GM19395 (cell line): ENCODE measurements around the gene FOXC1.

Source experiments
- ATAC-seq: cut with Tn5 transposase; IDR thresholded peaks from one replicate; pipeline ENCODE4 v1.9.1; 2021; ENCODE audit warnings: mild to moderate bottlenecking, moderate library complexity; ENCODE audit not compliant: unreplicated experiment

Gene FOXC1

DNA sequence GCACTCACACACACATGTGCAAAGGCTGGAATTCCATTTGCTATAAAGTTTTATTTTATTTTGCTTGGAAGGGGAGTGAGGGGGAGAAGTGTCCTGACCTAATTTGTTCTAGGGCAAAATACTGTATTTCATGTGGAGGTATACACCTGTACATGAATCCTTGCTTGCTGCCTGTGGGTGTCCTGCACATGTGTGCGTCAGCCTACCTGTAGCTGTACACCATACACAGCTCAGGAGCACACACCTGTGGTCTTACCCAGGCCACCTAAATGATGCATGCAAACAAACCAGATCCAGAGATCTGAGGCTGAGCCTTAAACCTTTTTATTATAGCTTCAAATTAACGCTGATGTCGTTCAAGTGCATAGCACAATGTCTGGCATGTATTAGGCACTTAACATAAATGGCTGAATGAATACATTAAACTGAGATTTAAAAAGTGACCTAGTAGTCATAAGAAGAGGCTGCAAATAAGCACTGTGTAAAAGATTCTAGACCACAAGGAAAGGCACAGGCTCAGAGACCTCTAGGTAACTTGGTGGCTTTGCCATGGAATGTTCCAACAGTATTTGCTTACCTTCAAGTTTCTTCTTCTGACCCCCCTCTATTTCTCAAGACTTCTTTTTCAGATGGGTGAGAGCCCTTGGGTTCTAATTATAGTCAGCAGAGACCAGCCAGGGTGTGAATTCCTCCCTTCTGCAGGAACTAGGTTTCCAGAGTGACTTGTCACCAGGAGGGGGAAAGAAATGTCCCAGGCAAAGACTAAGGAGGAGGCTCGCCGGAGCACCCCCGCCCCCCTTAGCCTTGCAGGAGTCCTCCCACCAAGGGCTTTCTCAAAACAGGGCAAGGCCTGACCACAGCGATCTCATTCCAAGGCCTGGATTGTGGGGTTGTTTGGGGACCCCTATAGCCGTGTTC lies 13.4 kb downstream of the FOXC1 start:
- no peak for ATAC-seq

DNA sequence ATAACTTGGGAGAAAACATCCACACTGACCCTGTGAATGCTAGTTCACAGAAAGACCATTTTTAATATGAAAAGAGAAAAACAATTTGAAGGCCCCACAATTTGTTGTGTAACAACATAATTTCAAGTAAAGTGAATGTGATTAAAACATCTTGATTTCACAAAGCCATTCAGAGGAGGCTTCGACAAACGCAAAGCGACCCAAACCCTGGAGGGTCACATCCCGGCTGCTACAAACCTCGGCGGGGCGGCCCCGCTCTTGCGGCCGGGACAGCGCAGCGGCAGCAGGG lies 14.0 kb downstream of the FOXC1 start:
- no peak for ATAC-seq

DNA sequence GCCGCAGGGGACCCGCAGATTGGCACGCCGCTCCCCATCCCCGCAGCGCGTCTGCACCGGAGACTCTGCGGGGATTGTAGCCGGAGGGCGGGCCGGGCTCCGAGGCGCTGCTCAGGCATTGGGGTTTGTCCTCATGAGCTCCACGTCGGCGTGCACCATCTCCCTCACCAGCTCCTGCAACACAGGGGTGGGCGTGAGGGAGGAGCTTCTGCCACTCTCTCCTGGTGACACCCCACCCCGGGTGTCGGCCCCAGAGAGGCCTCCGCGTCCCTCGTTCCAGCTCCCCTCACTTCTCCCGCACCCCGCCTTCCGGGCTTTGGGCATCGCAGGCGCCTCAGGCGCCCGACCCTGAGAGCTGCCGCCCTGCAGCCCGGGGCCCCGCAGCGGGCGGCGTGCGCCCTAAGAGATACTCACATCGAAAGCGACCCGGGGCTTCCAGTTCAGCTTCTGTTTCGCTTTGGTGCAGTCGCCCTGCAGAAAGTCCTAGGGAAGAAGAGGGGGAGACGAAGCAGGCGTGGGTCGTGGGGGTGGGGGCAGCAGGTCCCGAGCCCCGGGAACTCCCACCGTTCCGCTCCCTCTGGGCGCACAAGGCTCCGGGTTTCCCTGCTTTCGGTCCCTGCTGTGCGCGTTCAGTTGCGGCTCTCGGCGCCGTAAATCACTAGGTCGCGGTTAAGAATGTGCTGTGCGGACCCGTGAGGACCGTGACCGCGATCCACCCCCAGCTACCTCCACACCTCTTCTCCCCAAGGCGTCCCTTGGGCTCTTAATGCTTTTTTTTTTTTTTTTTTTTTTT lies 14.5 kb downstream of the FOXC1 start:
- ATAC-seq: peak; percentile 55

DNA sequence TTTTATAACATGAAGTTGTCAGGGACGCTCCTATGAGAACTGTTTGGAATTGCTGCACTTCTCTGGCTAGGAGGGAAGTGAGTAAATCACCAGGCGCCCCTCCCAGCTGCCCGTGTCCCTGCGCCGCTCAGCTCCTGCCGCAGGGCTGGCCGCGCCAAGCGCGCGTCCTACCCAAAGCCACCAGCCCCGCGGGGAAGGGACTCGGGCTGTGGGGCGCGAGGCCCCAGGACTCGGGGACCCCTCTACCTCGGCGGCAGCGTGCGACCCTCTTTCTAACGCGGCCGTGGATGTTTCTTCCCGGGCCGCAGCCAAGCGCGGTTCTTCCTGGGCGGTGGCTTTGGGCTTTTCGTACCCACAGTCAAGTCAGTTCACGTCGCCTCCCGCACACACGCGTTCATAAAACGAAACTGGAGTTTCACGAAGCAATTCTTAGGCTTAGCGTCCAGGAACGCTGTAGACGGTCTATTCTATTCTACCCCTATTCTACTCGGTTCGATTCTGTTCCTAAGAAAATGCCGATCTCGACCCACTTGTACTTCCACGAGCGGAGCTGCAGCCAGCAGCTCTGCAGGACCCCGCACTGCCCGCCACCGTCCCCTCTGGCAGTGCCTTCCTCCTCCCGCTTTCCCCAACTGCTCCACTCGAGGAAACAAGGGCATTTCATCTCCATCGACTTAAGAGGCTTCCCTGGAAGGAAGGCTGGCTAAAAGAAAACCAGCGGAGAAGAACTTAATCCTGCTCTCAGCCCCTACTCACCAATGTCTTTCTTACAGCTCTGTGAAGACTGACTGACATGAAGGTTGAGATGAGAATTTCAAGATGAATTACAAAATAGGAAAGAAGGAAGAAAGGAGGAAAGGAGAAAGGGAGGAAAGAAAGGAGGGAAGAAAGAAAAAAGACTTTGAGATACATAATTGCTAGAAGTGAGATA lies 15.4 kb downstream of the FOXC1 start:
- ATAC-seq: peak; percentile 34

DNA sequence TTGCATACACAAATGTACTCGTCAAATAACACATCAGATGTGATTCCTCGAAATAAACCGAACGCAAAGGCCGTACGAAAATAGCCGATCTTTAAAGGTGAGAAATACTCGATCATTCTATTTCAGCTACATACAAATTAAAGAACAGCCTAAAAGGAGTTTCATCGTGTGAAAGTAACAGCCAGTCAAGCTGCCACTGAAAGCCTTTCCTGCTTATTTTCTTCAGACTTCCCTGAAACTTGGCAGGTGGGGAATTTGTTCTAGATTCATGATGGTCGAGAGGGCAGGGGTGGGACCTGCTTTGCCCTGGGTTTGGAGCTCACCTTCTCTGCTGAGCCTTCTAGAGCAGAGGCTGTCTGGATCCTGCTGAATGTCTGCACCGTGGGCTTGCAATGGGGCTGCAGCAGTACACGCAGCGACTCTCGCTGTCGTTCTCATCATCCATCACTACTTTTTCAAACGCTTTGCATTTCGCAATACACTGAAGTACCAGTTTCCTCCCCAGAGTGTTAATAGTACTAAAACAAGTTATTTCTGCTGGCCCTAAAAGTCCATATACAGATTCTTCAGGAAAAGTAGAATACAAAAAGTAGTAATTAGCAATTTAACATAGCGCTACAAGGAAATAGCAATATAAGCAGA lies 16.2 kb downstream of the FOXC1 start:
- ATAC-seq: no peak

DNA sequence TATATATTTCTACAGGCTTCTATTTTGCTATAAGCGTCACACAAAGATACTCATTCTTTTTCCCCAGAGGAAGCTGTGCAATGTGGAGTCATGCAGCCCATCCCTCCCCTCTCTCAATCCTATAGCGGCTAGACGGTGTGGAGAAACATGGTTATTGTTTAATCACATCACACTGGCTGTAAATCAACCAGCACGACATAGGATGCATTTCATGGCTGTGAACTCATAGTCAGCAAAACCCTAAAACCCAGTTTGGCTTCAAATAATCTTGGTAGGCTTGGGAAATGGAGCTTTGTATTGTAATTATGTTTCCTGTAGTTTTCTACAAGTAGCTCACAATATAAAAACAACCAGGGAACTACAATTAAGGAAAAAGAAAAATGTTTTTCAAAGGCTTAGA lies 16.8 kb downstream of the FOXC1 start:
- ATAC-seq: no peak

DNA sequence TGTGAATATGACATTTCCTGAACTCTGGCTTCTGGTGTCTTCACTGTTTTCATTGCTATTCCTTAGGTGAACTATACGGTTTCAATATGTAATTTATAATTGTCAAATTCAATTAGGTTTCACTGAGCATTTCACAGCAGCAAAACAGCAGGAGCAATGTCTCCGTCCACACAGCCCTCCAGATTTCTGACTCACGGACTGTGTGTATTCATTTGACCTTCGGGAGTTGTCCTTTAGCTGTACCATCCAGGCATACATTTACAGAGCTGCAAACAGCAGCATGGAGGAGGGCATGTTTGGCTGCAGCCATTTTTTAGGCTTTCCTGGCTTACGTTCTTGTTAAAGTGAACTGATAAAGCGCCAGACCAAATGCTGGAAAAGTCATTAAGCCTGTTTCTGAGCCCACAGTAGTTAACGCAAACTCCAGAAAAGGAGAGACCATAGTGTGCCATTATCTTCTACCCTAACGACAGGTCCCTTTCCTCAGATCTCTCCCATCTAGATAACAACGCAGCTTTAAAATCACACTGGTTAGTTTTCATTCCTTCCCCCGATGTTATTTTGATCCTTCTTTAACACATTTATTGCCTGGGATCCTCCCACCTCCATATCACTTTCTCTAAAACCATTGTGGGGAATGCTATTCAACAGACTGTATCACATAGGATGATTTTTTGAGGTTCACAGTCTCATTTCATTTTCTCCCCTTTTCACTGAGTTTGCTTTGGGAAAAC lies 18.3 kb downstream of the FOXC1 start:
- no peak for ATAC-seq

DNA sequence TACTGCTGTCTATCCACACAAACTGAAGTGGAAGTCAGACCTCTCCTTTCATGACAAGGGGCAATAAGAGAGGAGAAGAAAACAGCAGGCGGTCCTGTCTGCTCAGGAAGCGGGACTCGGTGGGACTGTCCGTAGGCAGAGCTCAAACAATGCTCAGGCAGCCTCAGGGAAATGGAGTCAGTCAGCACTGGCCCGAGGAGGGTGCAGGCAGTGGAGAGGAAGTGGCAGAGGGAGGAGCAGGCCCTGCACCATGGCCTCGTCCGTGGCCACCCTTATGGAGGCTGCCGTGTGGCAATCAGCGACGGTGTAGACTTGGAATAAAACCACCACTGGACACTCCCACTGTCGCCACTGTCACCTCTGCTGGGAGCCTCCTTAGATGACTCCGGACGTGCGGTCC lies 19.6 kb downstream of the FOXC1 start:
- no peak for ATAC-seq

DNA sequence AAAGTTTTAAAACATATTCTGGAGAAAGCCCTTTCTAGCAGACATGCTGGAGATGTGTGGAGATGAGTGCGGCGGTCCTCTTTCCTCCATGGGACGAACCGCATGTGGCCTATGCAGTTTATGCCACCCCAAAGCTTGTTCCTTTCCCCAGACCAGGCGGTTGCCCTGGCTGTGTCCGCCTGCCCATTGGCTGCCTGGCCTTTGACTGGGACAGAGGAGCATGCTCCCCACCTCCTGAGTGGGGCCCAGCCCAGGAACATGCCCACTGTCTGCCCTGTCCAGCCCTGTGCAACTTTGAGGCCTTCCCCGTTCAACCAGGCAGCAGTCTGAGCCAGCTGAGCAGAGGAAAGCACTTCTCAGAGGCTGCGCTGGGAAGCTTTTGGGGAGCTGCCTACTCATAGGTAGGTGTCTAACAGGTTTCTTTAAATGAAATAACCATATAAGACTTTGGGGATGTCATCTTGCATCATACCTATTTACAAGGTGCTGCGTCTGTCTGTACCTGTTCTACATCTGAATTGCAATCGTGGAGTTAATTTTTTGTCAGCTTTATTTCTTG lies 20.6 kb downstream of the FOXC1 start:
- ATAC-seq: no peak

DNA sequence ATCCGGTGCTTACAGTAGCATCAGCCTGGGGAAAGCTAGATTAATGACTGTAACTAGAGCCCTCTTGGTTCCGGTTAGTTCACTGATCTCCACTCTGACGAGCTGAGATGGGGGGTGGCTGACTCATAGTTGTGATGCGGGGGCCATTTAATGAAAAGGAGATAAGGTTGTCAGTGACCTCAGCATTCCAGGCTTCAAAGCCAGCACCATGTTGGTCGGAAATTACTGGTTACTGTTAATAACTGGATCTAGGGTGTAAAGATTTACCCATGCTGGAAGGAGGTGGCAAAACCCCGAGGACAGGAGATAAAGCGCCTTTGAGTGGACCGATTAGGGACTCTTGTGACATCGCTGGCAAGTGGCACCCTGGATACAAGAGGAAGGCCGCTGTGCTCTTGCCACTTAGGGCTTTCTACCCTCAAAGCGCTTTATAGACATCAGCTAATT lies 21.1 kb downstream of the FOXC1 start:
- ATAC-seq: no peak

DNA sequence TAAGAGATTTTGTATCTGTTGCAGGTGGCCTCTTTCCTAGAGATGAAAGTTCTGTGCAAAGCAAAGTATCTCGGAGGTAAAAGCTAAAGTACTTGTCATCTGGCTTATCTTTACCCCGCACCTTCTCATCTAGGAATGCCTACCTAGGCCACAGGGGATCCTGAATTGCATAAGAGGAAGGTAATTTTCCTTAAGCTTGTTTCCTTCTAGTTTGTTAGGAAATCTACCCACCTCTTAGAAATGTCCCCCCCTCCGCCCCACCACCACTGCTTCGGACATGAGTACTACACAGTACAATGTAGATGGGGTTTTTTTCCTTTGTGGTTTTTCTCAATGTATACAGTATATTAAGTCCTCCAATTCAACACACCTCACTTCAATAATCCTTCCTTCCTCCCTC lies 21.5 kb downstream of the FOXC1 start:
- no peak for ATAC-seq

DNA sequence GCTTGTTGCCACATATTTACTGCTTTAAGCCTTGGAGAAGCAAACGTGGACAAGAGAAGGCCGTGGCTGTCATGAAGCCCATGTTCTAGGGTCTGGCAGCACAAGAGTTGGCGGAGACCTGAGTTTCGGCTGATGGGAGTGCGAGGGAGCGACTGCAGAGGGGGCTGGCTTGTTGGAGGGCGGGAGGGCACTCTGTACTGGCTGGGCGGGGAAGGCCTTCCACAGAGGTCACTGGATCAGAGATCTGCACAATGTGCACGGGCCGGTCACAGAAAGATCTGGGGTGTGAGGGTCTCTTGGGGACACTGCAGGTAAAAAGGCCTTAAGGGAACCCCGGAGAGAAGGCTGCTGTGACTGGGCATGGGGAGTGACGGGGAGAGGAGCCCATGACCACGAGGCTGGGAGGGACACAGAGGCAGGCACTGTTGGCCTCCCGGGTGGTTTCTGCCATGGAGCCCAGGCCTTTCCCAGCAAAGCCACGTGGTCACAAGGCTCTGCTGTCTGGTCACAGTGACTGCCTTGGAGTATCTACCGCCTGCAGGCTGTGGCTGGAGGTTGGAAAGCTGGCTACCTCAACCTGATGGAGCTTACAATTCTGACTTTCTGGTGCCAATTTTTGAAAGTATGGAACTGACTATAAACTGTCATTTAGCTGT lies 23.8 kb downstream of the FOXC1 start:
- no peak for ATAC-seq

DNA sequence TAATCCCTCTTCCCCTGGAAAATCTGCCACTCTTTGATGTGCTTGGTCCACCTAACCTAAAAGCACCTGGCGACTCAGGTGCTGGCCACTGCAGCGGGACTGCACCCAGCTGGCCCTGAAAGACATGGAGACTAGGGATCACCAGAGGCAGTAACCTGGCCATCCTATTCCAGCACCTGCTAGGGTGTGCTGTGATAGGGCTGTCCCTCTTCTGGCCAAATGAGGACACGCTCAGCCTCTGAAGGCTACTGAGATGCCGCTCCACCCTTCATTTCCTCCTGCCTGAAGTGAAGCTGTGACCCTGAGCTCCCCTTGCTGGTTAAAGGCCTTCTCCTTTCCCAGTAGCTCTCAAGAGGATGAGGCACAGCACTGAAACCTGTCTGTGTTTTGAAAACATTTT lies 24.4 kb downstream of the FOXC1 start:
- ATAC-seq: no peak

DNA sequence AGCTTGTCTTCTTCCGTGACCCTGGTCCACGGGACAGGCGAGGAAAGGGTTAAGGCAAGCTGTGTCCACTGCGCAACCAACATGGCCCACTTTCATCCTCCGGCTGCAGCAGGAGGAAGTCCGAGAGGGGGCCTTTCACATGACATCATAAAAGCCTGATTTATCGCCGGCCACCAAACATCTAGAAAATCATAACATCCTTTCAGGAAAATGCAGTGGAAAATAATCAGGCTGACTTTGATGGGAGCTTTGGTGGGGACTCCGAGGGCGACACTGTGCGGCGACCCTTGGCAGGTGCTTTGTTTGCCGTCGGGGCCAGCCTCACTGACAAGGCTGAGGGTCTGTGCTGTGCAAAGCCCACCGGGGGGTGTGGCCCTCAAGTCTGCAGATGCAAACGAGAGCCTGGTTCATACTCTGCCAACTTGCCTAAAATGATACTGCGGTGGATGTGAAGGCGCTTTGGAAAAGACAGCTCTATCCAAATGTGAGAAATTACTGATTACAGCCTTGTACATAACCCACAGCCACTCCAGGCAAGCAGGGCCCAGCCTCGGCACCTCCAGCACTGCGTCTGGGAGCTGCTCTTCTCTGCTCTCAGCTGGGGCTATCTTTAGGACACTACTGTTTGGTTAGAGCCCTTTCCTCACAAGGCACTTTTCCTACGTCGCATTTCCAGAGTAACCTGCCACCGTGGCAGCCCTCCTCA lies 25.7 kb downstream of the FOXC1 start:
- no peak for ATAC-seq

DNA sequence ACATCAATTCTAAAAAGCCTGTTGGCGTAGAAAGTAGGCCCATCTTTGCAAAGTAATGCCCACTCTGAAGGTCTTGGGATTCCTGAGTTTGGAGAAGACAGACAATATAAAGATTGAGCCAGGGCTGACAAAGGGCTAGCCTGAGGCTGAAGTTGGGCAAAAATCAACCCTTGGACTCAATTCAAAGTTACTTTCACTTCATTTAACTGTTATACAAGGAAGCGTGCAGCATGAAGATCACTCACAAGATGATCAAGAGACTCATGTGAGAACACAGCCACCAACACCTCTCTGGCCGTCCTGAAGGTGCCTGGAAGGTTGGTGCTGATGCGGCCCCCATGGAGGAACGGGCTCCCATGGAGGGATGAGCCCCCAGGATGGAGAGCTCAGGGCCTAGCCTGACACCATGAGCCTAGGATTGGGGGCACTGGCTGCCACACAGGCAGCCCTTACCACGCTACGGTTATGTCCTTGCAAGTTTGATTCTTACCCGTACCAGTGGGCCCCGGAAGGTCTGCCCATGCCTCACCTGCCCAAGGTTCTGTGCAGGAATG lies 26.6 kb downstream of the FOXC1 start:
- ATAC-seq: no peak

DNA sequence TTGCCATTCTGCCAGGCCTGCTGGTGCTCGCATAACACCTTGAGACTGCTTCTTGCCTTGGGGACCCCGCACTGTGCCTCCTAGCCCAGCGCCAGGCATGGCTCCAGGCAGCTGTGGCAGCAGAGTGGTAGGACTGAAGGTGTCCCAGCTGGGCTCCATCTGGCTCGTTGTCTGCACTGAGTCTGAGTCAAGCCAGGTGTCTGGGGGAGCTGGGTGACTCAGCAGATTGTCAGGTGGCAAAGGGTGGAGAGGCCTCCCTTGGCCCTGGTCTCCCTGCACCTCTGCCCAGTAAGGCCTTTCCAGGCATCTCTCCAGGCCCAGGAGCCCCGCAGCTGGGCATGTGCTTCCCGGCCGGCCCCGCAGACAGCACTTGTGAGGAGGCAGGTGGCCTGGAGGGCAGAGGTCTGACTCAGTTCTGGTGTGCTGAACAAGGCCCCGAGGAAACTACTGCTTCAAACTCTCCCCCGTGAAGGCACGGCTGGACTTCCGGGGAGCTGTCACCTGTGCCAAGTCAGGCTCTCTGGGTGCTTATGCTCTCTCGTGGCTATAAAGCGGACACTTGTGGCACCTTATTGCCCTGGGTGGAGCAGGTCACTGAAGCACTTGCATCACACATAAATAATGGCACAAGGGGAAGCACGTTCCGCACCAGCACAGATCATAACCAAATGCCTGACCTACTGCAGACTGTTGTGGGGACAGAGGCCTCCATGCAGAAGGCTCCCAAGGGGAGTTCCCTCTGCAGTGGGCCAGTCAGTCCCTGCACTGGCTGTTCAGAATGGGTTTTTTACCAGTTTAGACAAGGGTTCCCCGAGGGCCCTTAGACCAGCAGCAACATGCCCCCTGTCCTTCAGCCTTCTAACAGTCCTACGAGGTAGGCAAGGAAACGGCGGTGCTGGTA lies 27.5 kb downstream of the FOXC1 start:
- no peak for ATAC-seq

DNA sequence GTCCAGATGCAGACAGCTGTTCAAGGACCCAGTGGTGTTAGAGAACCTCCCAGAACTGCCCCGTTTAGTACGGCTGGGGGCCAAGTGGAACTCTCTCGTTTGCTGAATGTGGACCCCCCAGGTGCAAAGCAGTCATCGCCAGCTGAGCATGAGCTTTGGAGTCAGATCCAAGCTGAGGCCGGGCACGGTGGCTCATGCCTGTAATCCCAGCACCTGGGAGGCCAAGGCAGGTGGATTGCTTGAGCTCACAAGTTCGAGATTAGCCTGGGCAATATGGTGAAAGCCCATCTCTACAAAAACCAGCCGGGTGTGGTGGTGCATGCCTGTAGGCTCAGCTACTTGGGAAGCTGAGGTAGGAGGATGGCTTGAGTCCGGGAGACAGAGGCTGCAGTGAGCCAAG lies 29.7 kb downstream of the FOXC1 start:
- ATAC-seq: no peak
